ENCODE results near the gene GGNBP2.
"Not testable (repeated sequence)": the region's sequence is repeated elsewhere in the genome, so short reads cannot be mapped to it uniquely, and the experiment has no call there.

The GGNBP2 gene

GRCh38 chr17:36602924-36603384, 58.2 kb downstream of the GGNBP2 start:
- peak; percentile 44 for DNase-seq

DNA sequence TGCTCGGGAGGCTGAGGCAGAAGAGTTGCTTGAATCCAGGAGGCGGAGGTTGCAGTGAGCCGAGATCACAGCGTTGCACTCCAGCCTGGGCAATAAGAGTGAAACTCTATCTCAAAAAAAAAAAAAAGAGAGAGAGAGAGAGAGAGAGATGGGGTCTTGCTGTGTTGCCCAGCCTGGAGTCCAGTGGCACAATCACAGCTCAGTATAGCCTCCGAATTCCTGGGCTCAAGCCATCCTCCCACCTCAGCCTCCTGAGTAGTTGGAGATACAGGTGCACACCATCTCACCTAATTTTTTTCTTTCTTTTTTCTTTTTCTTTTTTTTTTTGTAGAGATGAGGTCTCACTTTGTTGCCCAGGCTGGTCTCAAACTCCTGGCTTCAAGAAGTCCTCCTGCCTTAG, 60.3 kb downstream of the GGNBP2 start:
- DNase-seq = not testable (repeated sequence)

GRCh38 chr17:36608280-36608679, 63.6 kb downstream of the GGNBP2 start:
- DNase-seq = no peak

- no peak for DNase-seq
Observed at GRCh38 chr17:36608794-36609497, 64.2 kb downstream of the GGNBP2 start.

- no peak for DNase-seq
Observed at GRCh38 chr17:36609498-36609862, 64.8 kb downstream of the GGNBP2 start.

GRCh38 chr17:36610474-36610873, 65.8 kb downstream of the GGNBP2 start:
- no peak for DNase-seq

DNA sequence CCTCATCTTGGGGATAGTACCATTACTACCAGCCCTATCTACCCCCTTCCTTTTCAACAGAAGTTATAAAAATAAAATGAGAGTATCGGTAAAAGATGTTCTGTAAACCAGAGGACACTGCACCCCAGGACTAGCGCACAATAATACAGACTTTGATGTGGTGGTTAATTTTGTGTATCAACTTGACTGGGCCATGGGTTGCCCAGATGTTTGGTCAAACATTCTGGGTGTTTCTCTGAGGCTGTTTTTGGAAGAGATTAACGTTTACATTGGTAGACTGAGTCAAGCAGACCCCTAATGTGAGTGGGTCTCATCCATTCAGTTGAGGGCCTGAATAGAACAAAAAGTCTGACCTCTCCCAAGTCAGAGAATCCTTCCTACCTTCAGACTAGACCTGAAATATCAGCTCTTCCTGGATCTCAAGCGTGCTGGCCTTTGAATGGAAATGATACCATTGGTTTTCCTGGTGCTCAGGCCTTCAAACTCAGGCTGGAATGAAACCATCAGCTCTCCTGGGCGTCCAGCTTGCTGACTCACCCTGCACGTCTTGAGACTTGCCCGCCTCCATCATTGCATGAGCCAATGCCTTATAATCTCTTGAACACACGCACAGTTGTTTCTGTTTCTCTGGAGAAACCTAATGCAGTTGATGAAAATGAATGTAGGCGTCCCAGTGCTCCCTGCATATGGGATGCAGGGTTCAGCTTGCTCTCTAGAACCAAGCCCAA, 66.8 kb downstream of the GGNBP2 start:
- no peak for DNase-seq

DNA sequence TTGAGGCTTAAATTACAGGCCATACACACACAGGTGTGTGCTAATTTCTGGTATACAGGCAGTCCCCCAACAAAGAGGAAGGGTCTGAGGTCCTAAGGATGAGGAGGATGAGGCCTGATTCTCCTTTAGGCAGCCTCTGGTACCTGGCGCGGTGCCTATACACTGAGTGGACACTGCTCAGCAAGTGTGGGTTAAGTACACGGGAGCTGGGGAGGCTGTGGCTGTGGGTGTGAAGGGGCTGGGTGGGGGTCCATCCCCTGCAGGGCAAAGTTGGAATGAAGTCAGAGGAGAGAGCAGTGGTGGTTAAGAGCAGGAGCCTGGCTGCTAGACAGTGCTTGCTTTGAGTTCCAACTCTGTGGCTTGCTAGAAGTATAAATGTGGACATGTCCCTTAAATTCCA, 67.6 kb downstream of the GGNBP2 start:
- DNase-seq = no peak

- no peak for DNase-seq
Observed at GRCh38 chr17:36613155-36613554, 68.4 kb downstream of the GGNBP2 start.

- DNase-seq = no peak
Observed at GRCh38 chr17:36614081-36614480, 69.4 kb downstream of the GGNBP2 start.

DNA sequence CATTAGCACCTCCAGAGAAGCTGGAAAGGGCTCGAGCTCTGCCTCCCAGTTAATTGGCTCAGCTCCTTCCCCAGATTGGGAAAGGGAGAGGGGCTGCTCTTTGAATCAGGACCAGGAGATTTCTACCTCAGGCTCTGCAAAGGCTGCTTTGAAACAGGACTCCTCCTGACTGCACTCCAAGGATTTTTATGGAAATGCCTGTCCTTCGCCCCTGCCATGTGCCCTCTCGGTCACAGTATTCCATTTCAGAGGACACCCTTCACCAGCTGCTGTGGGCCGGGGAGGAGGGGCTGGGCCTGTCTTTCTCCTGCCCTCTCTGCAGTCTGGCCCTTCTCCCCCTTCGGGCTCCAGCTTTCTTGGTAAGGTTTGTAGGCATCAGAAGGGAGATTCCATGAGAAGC, 70.2 kb downstream of the GGNBP2 start:
- no peak for DNase-seq

GRCh38 chr17:36616061-36617029, 71.6 kb downstream of the GGNBP2 start:
- no peak for DNase-seq

GRCh38 chr17:36617773-36618172, 73.1 kb downstream of the GGNBP2 start:
- DNase-seq = no peak

DNA sequence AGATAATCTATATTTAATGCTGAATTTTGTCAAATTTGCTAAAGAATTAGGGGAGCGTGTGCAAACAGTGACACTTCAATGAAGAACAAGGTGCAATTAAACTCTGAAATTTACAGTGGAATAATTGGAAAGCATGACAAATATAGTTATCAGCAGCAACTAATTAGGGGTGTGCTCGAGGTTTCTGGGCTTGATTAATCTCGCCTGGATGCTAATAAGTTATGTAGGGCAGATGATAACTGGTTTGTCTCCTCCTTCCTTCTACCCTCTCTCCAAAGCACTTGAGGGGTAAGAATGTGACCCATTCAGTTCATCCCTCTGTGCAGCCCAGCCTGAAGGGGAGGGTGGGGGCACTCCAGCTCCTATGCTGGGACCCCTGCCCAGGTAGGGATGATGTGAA, 78.6 kb downstream of the GGNBP2 start:
- DNase-seq = no peak

- DNase-seq = no peak
Observed at GRCh38 chr17:36625188-36625587, 80.5 kb downstream of the GGNBP2 start.

DNA sequence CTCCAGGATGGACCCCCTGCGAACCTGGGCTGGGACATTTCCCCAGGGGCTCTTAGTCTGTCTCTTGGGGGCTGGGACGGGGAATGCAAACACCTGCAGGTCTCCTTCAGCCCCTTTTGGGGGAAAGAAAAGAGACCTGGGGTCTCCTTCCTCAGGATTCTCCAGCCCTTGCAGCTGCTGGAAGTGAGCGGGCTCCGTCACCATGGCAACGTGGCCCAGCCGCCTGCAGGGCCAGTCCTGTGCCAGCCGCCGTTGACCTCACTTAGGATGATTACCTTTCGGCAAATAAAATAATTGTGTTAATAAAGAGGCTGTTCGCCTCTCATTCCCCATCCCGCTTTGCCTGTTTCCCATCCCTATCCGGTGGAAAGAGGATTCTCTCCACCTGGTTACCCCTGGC, 82.4 kb downstream of the GGNBP2 start:
- no peak for DNase-seq

DNA sequence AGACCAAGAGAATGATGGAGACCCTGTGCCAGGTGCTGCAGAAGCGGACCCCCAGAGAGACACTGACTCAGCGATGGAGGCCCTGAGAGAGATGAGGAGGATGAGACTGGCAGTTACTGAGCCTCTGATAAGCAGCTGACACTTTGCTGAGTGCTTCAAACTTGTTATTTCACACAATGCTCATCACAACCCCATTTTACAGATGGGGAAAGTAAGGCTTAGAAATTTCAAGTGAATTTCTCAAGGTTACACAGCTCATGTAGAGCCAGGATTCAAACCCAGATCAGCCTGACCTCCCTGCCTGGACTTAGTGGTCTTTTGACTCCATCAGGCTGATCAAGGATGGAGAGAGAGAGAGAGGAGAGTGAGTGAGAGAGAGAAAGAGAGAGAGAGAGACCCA, 83.9 kb downstream of the GGNBP2 start:
- no peak for DNase-seq

- DNase-seq = peak; percentile 64
Observed at GRCh38 chr17:36629252-36629847, 84.6 kb downstream of the GGNBP2 start.

DNA sequence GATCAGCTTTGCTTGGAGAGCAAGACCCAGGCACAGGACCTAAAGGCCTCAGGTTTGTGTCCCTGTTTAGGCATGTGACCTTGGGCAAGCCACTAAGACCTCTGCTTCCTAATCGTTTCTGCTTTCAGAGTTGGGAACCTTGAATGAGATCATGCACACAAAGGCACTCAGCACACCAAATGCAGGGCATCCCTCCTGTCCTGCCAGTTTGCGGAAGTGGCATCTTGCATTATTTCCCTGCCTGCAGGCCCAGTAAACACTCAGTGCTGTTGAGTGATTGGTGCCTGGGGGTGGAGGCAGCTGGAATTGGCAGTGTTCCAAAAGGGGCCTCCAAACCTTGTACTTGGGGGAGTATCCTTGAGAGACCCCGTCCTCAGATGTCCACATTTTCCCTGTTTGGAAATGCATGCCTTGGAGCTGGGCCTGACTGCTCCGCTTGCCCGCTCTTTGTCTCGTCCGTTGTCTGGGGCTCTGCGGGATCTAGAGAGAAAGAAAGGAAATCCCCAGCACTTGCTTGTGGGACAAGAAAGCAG, 85.3 kb downstream of the GGNBP2 start:
- DNase-seq = no peak

DNA sequence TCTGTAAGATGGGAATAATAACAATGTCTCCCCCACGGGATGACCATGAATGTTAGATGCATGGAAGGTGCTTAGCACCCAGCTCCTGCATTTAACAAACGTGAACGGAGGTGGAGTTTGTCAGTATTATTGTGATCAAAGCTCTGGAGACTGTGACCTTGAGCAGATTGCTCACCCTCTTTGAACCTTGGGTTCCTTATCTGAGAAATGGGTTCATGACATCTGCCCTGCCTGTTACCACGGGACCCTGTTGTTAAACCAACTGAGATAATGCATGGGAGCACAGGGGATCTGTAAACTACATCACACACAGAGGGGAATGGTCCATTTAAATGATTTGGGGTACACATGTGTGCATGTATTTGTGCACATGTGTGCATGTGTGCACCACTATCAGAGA, 86.3 kb downstream of the GGNBP2 start:
- no peak for DNase-seq

DNA sequence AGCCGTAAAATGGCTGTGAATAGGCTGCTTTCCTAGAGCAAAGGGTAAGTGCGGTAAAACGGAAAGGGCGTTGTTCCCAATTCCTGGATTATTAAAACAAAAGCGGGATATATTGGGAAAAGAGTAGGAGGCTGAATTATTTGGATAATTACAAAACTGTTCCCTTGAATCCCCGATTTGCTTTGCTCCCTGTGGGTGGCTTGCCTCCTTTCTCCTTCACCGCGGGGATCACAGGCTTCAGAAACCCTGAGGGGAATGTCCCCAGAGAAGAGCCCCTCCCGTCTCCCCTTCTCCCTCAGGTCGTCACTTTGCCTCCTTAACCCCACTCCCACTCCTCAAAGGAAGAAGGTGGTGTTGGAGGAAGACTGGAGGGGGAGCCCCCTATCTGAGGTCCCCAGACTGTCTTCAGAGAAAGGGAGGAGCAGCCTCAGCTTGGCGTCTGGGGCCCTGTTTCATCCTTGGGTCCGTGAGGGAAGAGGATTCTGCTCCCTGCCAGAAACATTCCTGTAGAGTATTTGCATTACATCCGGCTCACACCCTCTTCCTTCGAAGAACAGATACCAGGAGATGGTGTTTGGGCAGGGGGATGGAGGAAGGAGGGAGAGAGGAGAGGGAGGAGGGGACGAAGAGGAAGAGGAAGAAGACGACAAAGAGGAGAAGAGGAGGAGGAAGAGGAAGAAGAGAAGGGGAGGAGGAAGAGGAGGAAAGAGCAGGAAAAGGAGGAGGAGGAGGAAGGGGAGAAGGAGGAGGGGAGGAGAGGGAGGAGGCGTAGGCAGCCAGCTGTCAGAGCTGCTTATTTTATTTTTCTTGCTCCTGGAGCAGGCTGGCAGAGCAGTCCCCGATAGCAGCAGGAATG, 88.4 kb downstream of the GGNBP2 start:
- no peak for DNase-seq
